ENCODE data around the gene AP4E1. TPM values are rescaled to one million over a fixed set of nuclear protein-coding genes. Genes with fewer than 3 reads are reported as not detected.
"Not testable (repeated sequence)": the region's sequence is repeated elsewhere in the genome, so short reads cannot be mapped to it uniquely, and the experiment has no call there.

AP4E1 gene
- polyA plus RNA-seq, 1 experiment = 1.8 TPM

- ChIA-PET CTCF (interaction anchor here (1.0 to 1.5 kb wide), 2 partner anchors 14 to 213 kb away, joined by 3 to 4 read pairs; no protein-coding TSS in a partner anchor), POLR2A (no interaction called here)
- DNase-seq (ENCODE audit: low read depth) = no peak
- Histone ChIP-seq H3K27me3 (ENCODE audit: control insufficient read depth, insufficient read depth, low read length) (no peaks in the 10 kb centered on the region), H3K4me3 (ENCODE audit: low read depth, low read length) (no peak overlapping the region), H3K36me3 (ENCODE audit: control insufficient read depth, insufficient read depth, low read length) (no peaks in the 10 kb centered on the region)
- no peak for TF ChIP-seq CTCF (IDR thresholded peaks at IDR 0.05; ENCODE audit: insufficient read depth, low read depth, low read length)
Measured at GRCh38 chr15:50888054-50888453, 20.4 kb upstream of the AP4E1 start.

- POLR2A ChIA-PET = no interaction called here
- Histone ChIP-seq H3K27me3 (ENCODE audit: control insufficient read depth, insufficient read depth, low read length) (no peaks in the 10 kb centered on the region), H3K4me3 (ENCODE audit: low read depth, low read length) (no peak overlapping the region), H3K36me3 (ENCODE audit: control insufficient read depth, insufficient read depth, low read length) (no peaks in the 10 kb centered on the region)
- CTCF ChIA-PET = no interaction called here
- TF ChIP-seq CTCF (IDR thresholded peaks at IDR 0.05; ENCODE audit: insufficient read depth, low read depth, low read length) = no peak
- no peak for DNase-seq (ENCODE audit: low read depth)
Measured at GRCh38 chr15:50889589-50889988, 18.9 kb upstream of the AP4E1 start.

- no peak for TF ChIP-seq CTCF (IDR thresholded peaks at IDR 0.05; ENCODE audit: insufficient read depth, low read depth, low read length)
- Histone ChIP-seq H3K27me3 (ENCODE audit: control insufficient read depth, insufficient read depth, low read length) (no peaks in the 10 kb centered on the region), H3K36me3 (ENCODE audit: control insufficient read depth, insufficient read depth, low read length) (no peaks in the 10 kb centered on the region), H3K4me3 (ENCODE audit: low read depth, low read length) (no peak overlapping the region)
- ChIA-PET POLR2A (no interaction called here), CTCF (interaction anchor here (1.0 kb wide), 1 partner anchor 10 kb away, joined by 3 read pairs; no protein-coding TSS in a partner anchor)
- DNase-seq (ENCODE audit: low read depth) = no peak
Measured at GRCh38 chr15:50890751-50891150, 17.7 kb upstream of the AP4E1 start.

- no peak for DNase-seq (ENCODE audit: low read depth)
- H3K27me3 ChIP-seq (ENCODE audit: control insufficient read depth, insufficient read depth, low read length) = no peaks in the 10 kb centered on the region
- H3K4me3 ChIP-seq (ENCODE audit: low read depth, low read length) = no peak overlapping the region
- ChIA-PET POLR2A (no interaction called here), CTCF (interaction anchor here (1.0 kb wide), 1 partner anchor 11 kb away, joined by 3 read pairs; no protein-coding TSS in a partner anchor)
- no peaks in the 10 kb centered on the region for H3K36me3 ChIP-seq (ENCODE audit: control insufficient read depth, insufficient read depth, low read length)
- TF ChIP-seq CTCF (IDR thresholded peaks at IDR 0.05; ENCODE audit: insufficient read depth, low read depth, low read length) = no peak
Measured at GRCh38 chr15:50891159-50891558, 17.3 kb upstream of the AP4E1 start.

- no peak for TF ChIP-seq CTCF (IDR thresholded peaks at IDR 0.05; ENCODE audit: insufficient read depth, low read depth, low read length)
- DNase-seq (ENCODE audit: low read depth) = no peak
- ChIA-PET CTCF (interaction anchor here (1.2 kb wide), 1 partner anchor 8 kb away, joined by 4 read pairs; no protein-coding TSS in a partner anchor), POLR2A (no interaction called here)
- Histone ChIP-seq H3K36me3 (ENCODE audit: control insufficient read depth, insufficient read depth, low read length) (no peaks in the 10 kb centered on the region), H3K4me3 (ENCODE audit: low read depth, low read length) (no peak overlapping the region), H3K27me3 (ENCODE audit: control insufficient read depth, insufficient read depth, low read length) (no peaks in the 10 kb centered on the region)
Measured at GRCh38 chr15:50893976-50894375, 14.5 kb upstream of the AP4E1 start.

- H3K4me3 ChIP-seq (ENCODE audit: low read depth, low read length); H3K27me3 ChIP-seq (ENCODE audit: control insufficient read depth, insufficient read depth, low read length); POLR2A ChIA-PET; H3K36me3 ChIP-seq (ENCODE audit: control insufficient read depth, insufficient read depth, low read length); DNase-seq (ENCODE audit: low read depth): not testable (repeated sequence)
- CTCF ChIA-PET = interaction anchor here (1.1 kb wide), 1 partner anchor 13 kb away, joined by 4 read pairs; no protein-coding TSS in a partner anchor
Measured at GRCh38 chr15:50901390-50901789, 7.1 kb upstream of the AP4E1 start.

Measured in BJ (cell line).